GM19397 (cell line): ENCODE measurements around the gene USP30.

Experiments
- ATAC-seq: cut with Tn5 transposase; IDR thresholded peaks from one replicate; pipeline ENCODE4 v1.9.1; 2021; ENCODE audit warnings: mild to moderate bottlenecking, moderate library complexity; ENCODE audit not compliant: unreplicated experiment

The USP30 gene

GRCh38 chr12:109121346-109121880, 69.0 kb downstream of the USP30 start:
- no peak for ATAC-seq

GRCh38 chr12:109124878-109125648, 72.7 kb downstream of the USP30 start:
- no peak for ATAC-seq

GRCh38 chr12:109125791-109126190, 73.4 kb downstream of the USP30 start:
- no peak for ATAC-seq

GRCh38 chr12:109126784-109127183, 74.4 kb downstream of the USP30 start:
- ATAC-seq = no peak

- ATAC-seq = no peak
Observed at GRCh38 chr12:109127533-109128242, 75.3 kb downstream of the USP30 start.

- ATAC-seq = no peak
Observed at GRCh38 chr12:109130297-109131153, 78.1 kb downstream of the USP30 start.

- no peak for ATAC-seq
Observed at GRCh38 chr12:109131154-109132050, 79.0 kb downstream of the USP30 start.

GRCh38 chr12:109134186-109134917, 82.0 kb downstream of the USP30 start:
- no peak for ATAC-seq

- no peak for ATAC-seq
Observed at GRCh38 chr12:109137055-109137454, 84.7 kb downstream of the USP30 start.
